H1 (cell line): Measurements from ENCODE around the gene LOXHD1. TPM values are rescaled to one million over a fixed set of nuclear protein-coding genes. Genes with fewer than 3 reads are reported as not detected.

Experiments used
- CTCF ChIA-PET: fragments of 300-600 bp; sonication (Branson Sonifier 250); formaldehyde crosslinking; loops from one replicate; lab custom pipeline; 2021; ENCODE audit not compliant: partially characterized antibody; lab: Charles Lee
- POLR2A ChIA-PET: fragments of 300-600 bp; sonication (Branson Sonifier 250); formaldehyde crosslinking; loops from one replicate; lab custom pipeline; 2021; ENCODE audit warnings: inconsistent platforms; ENCODE audit not compliant: partially characterized antibody; lab: Charles Lee
- DNase-seq, 2 experiments: peaks; one replicate each; pipeline versions ENCODE4 v3.0.0 to v3.0.0-alpha.2; 2010 to 2022; ENCODE audit warnings: low spot score in 2 of 2, low read depth in 1 of 2, mixed read lengths in 1 of 2
- FAIRE-seq: peaks from 2 replicates; lab custom pipeline; 2011; peaks lifted over from hg19 to GRCh38; lab: Jason Lieb, UNC
- H2AFZ ChIP-seq: 2 replicates; pipeline ENCODE4 v1.8.1; 2012; ENCODE audit warnings: low read length, inconsistent platforms
- H2AK5ac ChIP-seq: 2 replicates; pipeline ENCODE4 v1.6.1; 2013; ENCODE audit warnings: low read depth, low read length
- H2BK120ac ChIP-seq: replicated peaks from 2 replicates; pipeline ENCODE3; 2013; ENCODE audit warnings: low read depth, low read length, inconsistent platforms
- H2BK12ac ChIP-seq: 2 replicates; pipeline ENCODE4 v1.6.1; 2013; ENCODE audit warnings: low read depth, low read length
- H2BK15ac ChIP-seq: 2 replicates; pipeline ENCODE4 v1.6.1; 2013; ENCODE audit warnings: low read length
- H2BK20ac ChIP-seq: 2 replicates; pipeline ENCODE4 v1.6.1; 2013; ENCODE audit warnings: low read length
- H2BK5ac ChIP-seq: 2 replicates; pipeline ENCODE4 v1.6.1; 2013; ENCODE audit warnings: low read depth, low read length
- H3K14ac ChIP-seq: 2 replicates; pipeline ENCODE4 v1.6.1; 2013; ENCODE audit warnings: inconsistent platforms; ENCODE audit not compliant: insufficient read length
- H3K18ac ChIP-seq: 2 replicates; pipeline ENCODE4 v1.6.1; 2013; ENCODE audit warnings: low read length; ENCODE audit errors: extremely low read depth
- H3K23ac ChIP-seq: 2 replicates; pipeline ENCODE4 v1.6.1; 2013; ENCODE audit warnings: inconsistent platforms; ENCODE audit not compliant: insufficient read length
- H3K23me2 ChIP-seq: 2 replicates; pipeline ENCODE4 v1.6.1; 2013; ENCODE audit warnings: low read depth, low read length
- H3K27ac ChIP-seq: 2 replicates; pipeline ENCODE4 v1.6.1; 2011; ENCODE audit warnings: low read depth, low read length, inconsistent platforms
- H3K27me3 ChIP-seq, 4 experiments: replicated peaks in 1 of 4; 1 replicate in 1 of 4; 2 replicates in 3 of 4; pipeline versions ENCODE4 v1.6.1 to v1.8.1; 2011 to 2013; ENCODE audit warnings: low read length in 3 of 4, mild to moderate bottlenecking in 3 of 4, inconsistent platforms in 2 of 4, mixed read lengths in 2 of 4, moderate library complexity in 1 of 4; ENCODE audit not compliant: control insufficient read depth in 3 of 4, insufficient read depth in 3 of 4; ENCODE audit errors: extremely low read depth in 1 of 4
- H3K36me3 ChIP-seq, 4 experiments: 2 replicates each; pipeline versions ENCODE4 v1.6.1 to v1.8.1; 2011 to 2013; ENCODE audit warnings: mild to moderate bottlenecking in 4 of 4, low read length in 3 of 4, moderate library complexity in 2 of 4, control low read depth in 1 of 4, inconsistent platforms in 1 of 4; ENCODE audit not compliant: insufficient read depth in 4 of 4, control insufficient read depth in 2 of 4
- H3K4ac ChIP-seq: replicated peaks from 2 replicates; pipeline ENCODE3; 2013; ENCODE audit warnings: low read length, low read depth, mixed read lengths, inconsistent platforms; ENCODE audit not compliant: insufficient read length
- H3K4me1 ChIP-seq, 4 experiments: replicated peaks in 1 of 4; 1 replicate in 1 of 4; 2 replicates in 3 of 4; pipeline versions ENCODE4 v1.6.1 to v1.8.1; 2011 to 2013; ENCODE audit warnings: low read length in 3 of 4, inconsistent platforms in 2 of 4, mixed read lengths in 1 of 4; ENCODE audit not compliant: insufficient read depth in 4 of 4, control insufficient read depth in 3 of 4
- H3K4me2 ChIP-seq, 2 experiments: 2 replicates each; pipeline versions ENCODE4 v1.6.1 to v1.8.1; 2011 to 2013; ENCODE audit warnings: low read depth in 2 of 2, low read length in 2 of 2, control low read depth in 1 of 2, inconsistent platforms in 1 of 2, mild to moderate bottlenecking in 1 of 2; ENCODE audit not compliant: insufficient read depth in 1 of 2
- H3K4me3 ChIP-seq, 4 experiments: fragments of 200-600, 300-600 bp in 1 of 4; sonication (generic), shearing (Covaris generic), sonication (Bioruptor Twin) in 1 of 4; 2 replicates each; pipeline versions ENCODE4 v1.5.1 to v1.8.1; 2011 to 2016; ENCODE audit warnings: low read length in 4 of 4, low read depth in 3 of 4, control low read depth in 2 of 4, inconsistent platforms in 2 of 4, mild to moderate bottlenecking in 2 of 4, mixed read lengths in 1 of 4, moderate library complexity in 1 of 4; ENCODE audit not compliant: insufficient read depth in 2 of 4; ENCODE audit errors: extremely low read depth in 1 of 4
- H3K56ac ChIP-seq: replicated peaks from 2 replicates; pipeline ENCODE3; 2013; ENCODE audit warnings: low read depth, mild to moderate bottlenecking, mixed read lengths, low read length, inconsistent platforms; ENCODE audit not compliant: insufficient read length
- H3K79me1 ChIP-seq: 2 replicates; pipeline ENCODE4 v1.6.1; 2013; ENCODE audit warnings: low read depth, low read length, control low read depth
- H3K79me2 ChIP-seq, 2 experiments: 2 replicates each; pipeline versions ENCODE4 v1.6.1 to v1.8.1; 2012 to 2013; ENCODE audit warnings: low read length in 2 of 2, mild to moderate bottlenecking in 2 of 2, inconsistent platforms in 1 of 2; ENCODE audit not compliant: insufficient read depth in 2 of 2, control insufficient read depth in 1 of 2
- H3K9ac ChIP-seq, 4 experiments: replicated peaks in 1 of 4; 1 replicate in 1 of 4; 2 replicates in 3 of 4; pipeline versions ENCODE4 v1.6.1 to v1.8.1; 2011 to 2013; ENCODE audit warnings: low read depth in 3 of 4, low read length in 3 of 4, control low read depth in 2 of 4, mild to moderate bottlenecking in 2 of 4, moderate library complexity in 2 of 4, inconsistent platforms in 1 of 4; ENCODE audit errors: extremely low read depth in 1 of 4
- H3K9me3 ChIP-seq, 2 experiments: 2 replicates each; pipeline versions ENCODE4 v1.6.1 to v1.8.1; 2012 to 2013; ENCODE audit warnings: mild to moderate bottlenecking in 2 of 2, moderate library complexity in 2 of 2, control low read depth in 1 of 2, inconsistent platforms in 1 of 2, low read depth in 1 of 2, low read length in 1 of 2, mixed read lengths in 1 of 2; ENCODE audit not compliant: insufficient read depth in 2 of 2
- H4K20me1 ChIP-seq, 2 experiments: replicated peaks in 1 of 2; 2 replicates each; pipeline versions ENCODE3 to v1.8.1; 2011 to 2013; ENCODE audit warnings: inconsistent platforms in 2 of 2, low read length in 2 of 2, mild to moderate bottlenecking in 1 of 2; ENCODE audit not compliant: insufficient read depth in 2 of 2, control insufficient read depth in 1 of 2
- H4K5ac ChIP-seq: 2 replicates; pipeline ENCODE4 v1.6.1; 2013; ENCODE audit warnings: low read length, low read depth, mixed read lengths, inconsistent platforms; ENCODE audit not compliant: insufficient read length
- H4K8ac ChIP-seq: 2 replicates; pipeline ENCODE4 v1.8.0; 2013; ENCODE audit warnings: mild to moderate bottlenecking, moderate library complexity, low read length, inconsistent platforms; ENCODE audit not compliant: insufficient read depth; ENCODE audit errors: extremely low read depth
- H4K91ac ChIP-seq: replicated peaks from 2 replicates; pipeline ENCODE3; 2013; ENCODE audit warnings: low read length, mixed read lengths, inconsistent platforms; ENCODE audit not compliant: insufficient read length
- CEBPB ChIP-seq: IDR thresholded peaks from 2 replicates; pipeline ENCODE4 v1.6.1; 2012; ENCODE audit warnings: low read depth, low read length
- FOSL1 ChIP-seq: IDR thresholded peaks from 2 replicates; pipeline ENCODE4 v1.6.1; 2011; ENCODE audit warnings: mild to moderate bottlenecking, low read depth, low read length, moderate library complexity; ENCODE audit not compliant: insufficient read depth
- JUN ChIP-seq: IDR thresholded peaks from 2 replicates; pipeline ENCODE4 v1.6.1; 2011; ENCODE audit warnings: low read depth, mild to moderate bottlenecking, improper control_type of control experiment, low read length
- SIRT6 ChIP-seq: IDR thresholded peaks from one replicate; pipeline ENCODE4 v1.7.1; 2012; ENCODE audit warnings: low read length, inconsistent platforms
- SP4 ChIP-seq: IDR thresholded peaks from 2 replicates; pipeline ENCODE4 v1.6.1; 2012; ENCODE audit warnings: low read length, inconsistent platforms
- SUZ12 ChIP-seq: fragments of 200-600 bp; sonication (generic); IDR thresholded peaks from 2 replicates; pipeline ENCODE4 v1.6.1; 2012; ENCODE audit warnings: mild to moderate bottlenecking, inconsistent platforms, low read length, moderate library complexity, mixed read lengths
- TCF12 ChIP-seq: IDR thresholded peaks from 2 replicates; pipeline ENCODE4 v1.6.1; 2011; ENCODE audit warnings: low read depth, mild to moderate bottlenecking, low read length
- USF2 ChIP-seq: IDR thresholded peaks from 2 replicates; pipeline ENCODE4 v1.6.1; 2011; ENCODE audit warnings: low read length, improper control_type of control experiment
- YY1 ChIP-seq: IDR thresholded peaks from 2 replicates; pipeline ENCODE4 v1.6.1; 2011; ENCODE audit warnings: low read depth, mild to moderate bottlenecking, low read length
- WGBS, 2 experiments: shearing (Covaris generic) in 1 of 2; methylation state at CpG; one replicate each; pipeline versions ENCODE4 v1.1.6 to v1.1.7; 2013 to 2015; ENCODE audit warnings: low lambda C conversion rate in 2 of 2, mixed read lengths in 2 of 2, inconsistent platforms in 1 of 2, low coverage in 1 of 2, missing lambda C conversion rate in 1 of 2; ENCODE audit not compliant: insufficient replicate concordance in 2 of 2, insufficient coverage in 1 of 2, insufficient read length in 1 of 2; ENCODE audit errors: extremely low coverage in 1 of 2, missing lambda C conversion rate in 1 of 2; 5-methylcytosine and 5-hydroxymethylcytosine counted together
- polyA plus RNA-seq, 7 experiments: library from polyadenylated mRNA; depleted of rRNA in 3 of 7; stranded (reverse) in 5 of 7; unstranded in 2 of 7; fragments of >200 nt in 5 of 7; fragments of 200-250 nt in 2 of 7; gene quantifications; 1 replicate in 5 of 7; 2 replicates in 1 of 7; 4 replicates in 1 of 7; pipeline versions ENCODE4 v1.2.1 to v1.2.3, GENCODE V29; 2011 to 2013; ENCODE audit warnings: missing spikeins in 2 of 7, mixed read lengths in 2 of 7
- total RNA-seq: library from RNA; stranded (reverse); fragmentation: NEBNext Ultra II Directional; extraction: Animal tissue kit (Norgen Biotek cat#: 25700); gene quantifications from 2 replicates; pipeline ENCODE4 v1.2.1, GENCODE V29; 2021

The LOXHD1 gene
- total and polyA plus RNA-seq, 2 of the 8 experiments (the other 6 are each of a cell fraction or from before 2014, with no cell fraction given): 0.02 TPM; not detected in 1

DNA sequence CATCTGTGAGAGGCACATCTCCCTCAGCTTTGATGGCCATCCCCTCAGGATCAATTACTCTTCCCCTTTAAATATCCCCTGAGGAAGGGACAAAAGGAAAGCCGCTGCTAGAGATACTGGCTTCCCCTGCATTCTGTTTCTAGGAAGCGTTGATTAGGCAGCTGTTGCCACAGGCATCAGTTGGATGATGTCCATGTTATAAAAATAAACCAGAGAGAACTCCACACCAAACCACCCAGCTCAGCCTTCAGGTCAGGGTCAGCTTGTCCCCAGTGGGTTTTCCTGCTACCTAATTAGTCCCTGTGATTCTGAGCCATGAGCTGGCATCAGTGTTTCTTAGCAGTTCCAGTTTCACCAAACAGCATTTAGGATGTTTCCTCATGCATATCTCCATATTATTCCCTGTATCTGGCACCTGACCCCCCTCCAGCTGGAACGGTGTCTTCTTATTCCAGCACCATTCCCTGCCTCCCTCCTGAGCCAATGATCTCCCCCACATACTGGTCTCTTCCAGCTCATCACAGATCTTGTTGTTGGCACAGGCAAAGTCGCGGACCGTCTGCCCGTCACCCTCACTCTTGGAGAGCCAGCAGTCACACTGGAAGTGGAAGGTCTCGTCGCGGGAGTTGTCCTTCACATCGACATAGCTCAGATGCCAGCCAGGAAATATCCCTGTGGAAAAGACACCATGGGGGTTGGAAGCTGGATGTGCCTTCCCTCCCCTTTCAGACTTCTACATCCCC lies 168.4 kb downstream of the LOXHD1 start:
- H4K20me1 ChIP-seq: no peaks in the 10 kb centered on the region
- no peaks in the 10 kb centered on the region for H3K79me2 ChIP-seq
- H3K18ac ChIP-seq: no peak overlapping the region
- H4K5ac ChIP-seq: no peak overlapping the region
- no peak overlapping the region for H4K8ac ChIP-seq
- 91% methylated on average over 11 of the region's 11 CpGs; no CpG with 5 or more reads in 1 of the 2 experiments for WGBS, 2 experiments
- H3K9ac ChIP-seq: no peak overlapping the region
- H3K79me1 ChIP-seq: no peaks in the 10 kb centered on the region; the same call in 1 of the 2 replicates
- H2BK20ac ChIP-seq: no peak overlapping the region
- no peak overlapping the region for H2BK15ac ChIP-seq
- no peak overlapping the region for H3K56ac ChIP-seq
- H3K4me3 ChIP-seq: no peak overlapping the region
- H2BK120ac ChIP-seq: no peak overlapping the region
- DNase-seq: no peak
- H3K9me3 ChIP-seq: no peaks in the 10 kb centered on the region
- peaks cover 0 to 3% (median 1%) of the 10 kb centered on the region in 4 experiments; a peak in 1 of 7 replicates for H3K27me3 ChIP-seq
- H3K14ac ChIP-seq: no peak overlapping the region
- no peak overlapping the region for H2BK12ac ChIP-seq
- no peak overlapping the region for H3K23ac ChIP-seq
- H3K4ac ChIP-seq: no peak overlapping the region
- FAIRE-seq: no peak
- ChIA-PET CTCF (interaction anchor here (1.1 to 3.5 kb wide), 15 partner anchors 7 to 208 kb away, joined by 3 to 19 read pairs (median 5); no protein-coding TSS in a partner anchor), POLR2A (interaction anchor here (0.6 to 1.4 kb wide), 2 partner anchors 76 to 343 kb away, joined by 3 to 5 read pairs; no protein-coding TSS in a partner anchor)
- H3K4me2 ChIP-seq: no peak overlapping the region
- H3K36me3 ChIP-seq: no peaks in the 10 kb centered on the region
- H3K23me2 ChIP-seq: no peaks in the 10 kb centered on the region
- no peak overlapping the region for H2AK5ac ChIP-seq
- no peak for TF ChIP-seq JUN
- TF ChIP-seq SUZ12: no peak
- no peak for TF ChIP-seq USF2
- no peak for TF ChIP-seq SIRT6
- no peak for TF ChIP-seq YY1
- no peak for TF ChIP-seq FOSL1
- TF ChIP-seq SP4: no peak
- TF ChIP-seq TCF12: no peak
- no peak for TF ChIP-seq CEBPB
- H2BK5ac ChIP-seq: no peak overlapping the region
- no peak overlapping the region for H2AFZ ChIP-seq
- peaks cover 0 to 10% (median 7%) of the 10 kb centered on the region in 4 experiments; a peak in 5 of 7 replicates for H3K4me1 ChIP-seq
- no peak overlapping the region for H4K91ac ChIP-seq
- no peak overlapping the region for H3K27ac ChIP-seq
